HG02884 (cell line): Measurements from ENCODE around the gene INTS3.
"Not testable (repeated sequence)": the region's sequence is repeated elsewhere in the genome, so short reads cannot be mapped to it uniquely, and the experiment has no call there.

Source experiments
- ATAC-seq: cut with Tn5 transposase; IDR thresholded peaks from one replicate; pipeline ENCODE4 v1.9.1; 2021; ENCODE audit warnings: mild to moderate bottlenecking, moderate library complexity; ENCODE audit not compliant: unreplicated experiment

INTS3 gene

GRCh38 chr1:153754266-153754665 is 26.4 kb downstream of the INTS3 start:
- no peak for ATAC-seq

- no peak for ATAC-seq
Observed at GRCh38 chr1:153760440-153760839, 32.6 kb downstream of the INTS3 start.

GRCh38 chr1:153763365-153764225 is 35.7 kb downstream of the INTS3 start:
- ATAC-seq, result no peak

GRCh38 chr1:153764310-153764709 is 36.5 kb downstream of the INTS3 start:
- ATAC-seq, result no peak

GRCh38 chr1:153766663-153767062 is 38.8 kb downstream of the INTS3 start:
- not testable (repeated sequence) for ATAC-seq

GRCh38 chr1:153767519-153767918 is 39.7 kb downstream of the INTS3 start:
- no peak for ATAC-seq

- ATAC-seq, result no peak
Observed at GRCh38 chr1:153768316-153769181, 40.7 kb downstream of the INTS3 start.

GRCh38 chr1:153769221-153769620 is 41.4 kb downstream of the INTS3 start:
- no peak for ATAC-seq

- no peak for ATAC-seq
Observed at GRCh38 chr1:153770797-153771196, 42.9 kb downstream of the INTS3 start.

GRCh38 chr1:153771261-153771660 is 43.4 kb downstream of the INTS3 start:
- no peak for ATAC-seq

GRCh38 chr1:153771841-153772593 is 44.2 kb downstream of the INTS3 start:
- ATAC-seq, result no peak

- ATAC-seq, result no peak
Observed at GRCh38 chr1:153773096-153773921, 45.5 kb downstream of the INTS3 start.

- no peak for ATAC-seq
Observed at GRCh38 chr1:153774026-153774595, 46.3 kb downstream of the INTS3 start.

- ATAC-seq, result no peak
Observed at GRCh38 chr1:153774780-153775457, 47.1 kb downstream of the INTS3 start, which contains the start of gene SLC27A3. Gene SLC27A3 (plus strand): TSS chr1:153775407. CDS start chr1:153775498, 91 bp downstream.

- ATAC-seq, result no peak
Observed at GRCh38 chr1:153775458-153776327, 47.8 kb downstream of the INTS3 start.

GRCh38 chr1:153776352-153776751 is 48.5 kb downstream of the INTS3 start:
- ATAC-seq, result no peak

GRCh38 chr1:153776845-153777370 is 49.1 kb downstream of the INTS3 start:
- ATAC-seq, result no peak

GRCh38 chr1:153777648-153778047 is 49.8 kb downstream of the INTS3 start:
- ATAC-seq, result no peak
